NCI-H2107 treated with DMSO at 0.1 percent for 48 hours (cell line): ENCODE results near the gene OR8U1.
"Not testable (repeated sequence)": the region's sequence is repeated elsewhere in the genome, so short reads cannot be mapped to it uniquely, and the experiment has no call there.

Source experiments
- DNase-seq: peaks from one replicate; lab custom pipeline; 2025; ENCODE audit not compliant: unreplicated experiment; lab: John Stamatoyannopoulos, UW

The OR8U1 gene

DNA sequence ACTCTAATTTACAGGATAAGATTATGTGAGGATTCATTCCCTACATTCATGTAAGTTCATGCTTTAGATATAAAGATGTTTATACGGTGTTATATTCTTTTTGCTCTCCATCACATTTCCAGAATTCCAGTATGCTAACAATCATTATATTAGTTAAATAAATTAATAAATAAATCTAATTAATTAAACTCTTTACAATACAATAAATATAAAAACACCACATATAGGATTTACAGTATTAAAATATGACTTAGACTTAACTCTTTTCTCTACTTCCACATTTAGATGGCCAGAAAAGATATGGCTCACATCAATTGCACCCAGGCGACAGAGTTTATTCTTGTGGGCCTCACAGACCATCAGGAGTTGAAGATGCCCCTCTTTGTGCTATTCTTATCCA, at the start of gene OR8U1:
Gene OR8U1 (plus strand): TSS at position 301 of the 400 bp plus-strand sequence. CDS start 0 bp downstream, at position 301.
- no peak for DNase-seq

DNA sequence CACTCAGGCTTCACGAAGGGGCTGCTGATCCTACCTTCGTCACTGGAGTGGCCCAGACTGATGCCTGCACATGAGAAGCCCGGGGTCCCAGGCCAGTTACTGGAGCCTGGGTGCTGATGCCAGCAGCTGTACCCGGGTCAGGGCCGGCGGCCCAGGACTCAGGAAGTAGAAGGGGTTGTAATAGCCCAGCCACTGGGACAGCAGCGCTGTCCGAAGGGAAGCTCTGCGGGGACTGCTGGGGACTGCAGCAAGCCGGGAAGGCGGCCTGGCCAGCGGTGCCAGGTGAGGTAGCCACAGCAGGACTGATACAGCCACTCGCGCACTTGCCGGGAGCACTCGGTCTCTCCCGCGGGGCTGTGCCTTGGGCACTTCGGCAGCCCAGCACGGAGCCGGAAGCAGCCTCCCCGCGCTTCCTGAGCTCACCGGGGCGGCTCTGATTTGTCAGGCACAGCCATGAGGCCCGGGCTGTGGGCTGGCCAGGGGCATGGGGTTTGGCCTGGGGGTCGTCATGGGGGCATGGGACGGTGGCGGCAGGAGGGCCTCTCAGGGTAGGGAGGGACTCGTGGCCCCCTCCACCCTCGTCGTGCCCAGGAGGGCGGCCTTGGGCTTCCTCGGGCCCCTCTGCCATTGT, 43.4 kb upstream of the OR8U1 start:
- no peak for DNase-seq

DNA sequence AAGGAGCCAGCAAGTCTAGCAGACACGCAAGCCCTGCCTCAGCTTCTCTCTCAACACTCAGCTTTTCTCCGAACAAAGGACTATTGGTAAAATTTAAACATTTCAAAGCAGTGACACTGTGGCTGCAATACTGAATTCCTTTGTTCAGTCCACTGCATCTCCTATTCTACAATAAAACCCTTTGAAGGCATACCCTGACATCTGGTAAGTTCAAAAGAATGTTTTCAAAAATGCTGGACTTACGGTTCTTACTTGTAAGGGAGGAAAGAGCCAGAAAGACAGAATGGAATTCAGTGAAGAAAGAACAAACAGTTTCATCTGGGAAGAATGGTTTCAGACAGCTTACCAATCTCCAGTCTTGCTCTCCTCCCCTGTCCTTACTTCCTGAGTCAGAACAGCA, 42.3 kb upstream of the OR8U1 start:
- DNase-seq = no peak

- DNase-seq = no peak
Observed at GRCh38 chr11:56340289-56340688, 35.1 kb upstream of the OR8U1 start.

- DNase-seq = no peak
Observed at GRCh38 chr11:56345739-56346138, 29.7 kb upstream of the OR8U1 start, which contains the start of gene OR8K1. Gene OR8K1 (plus strand): TSS chr11:56346039. CDS start chr11:56346039, 0 bp downstream.

DNA sequence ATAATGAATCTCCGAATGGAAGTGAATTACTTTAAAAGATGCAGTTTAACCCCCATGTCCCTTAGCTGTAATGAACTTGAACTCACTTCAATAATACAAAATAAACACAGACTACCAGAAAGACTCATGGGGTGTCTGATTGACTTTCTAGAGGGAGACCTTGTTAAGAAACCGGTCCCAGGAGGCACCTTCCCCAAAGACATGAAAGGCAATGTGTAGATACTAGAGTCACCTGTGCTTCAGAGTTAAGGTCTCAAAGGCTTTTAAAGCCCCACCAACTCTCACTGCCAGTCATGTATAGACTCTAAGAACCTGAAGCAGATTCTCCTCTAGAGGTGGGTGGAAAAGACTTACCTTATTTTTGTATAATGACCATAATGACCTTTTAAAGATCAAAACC, 21.4 kb upstream of the OR8U1 start, which contains the start of gene OR8J1:
Gene OR8J1 (plus strand): TSS at position 301 of the 400 bp plus-strand sequence. CDS start 5,956 bp downstream, outside the sequence.
- DNase-seq = no peak

GRCh38 chr11:56380120-56380519, 4.7 kb downstream of the OR8U1 start:
- DNase-seq = no peak

DNA sequence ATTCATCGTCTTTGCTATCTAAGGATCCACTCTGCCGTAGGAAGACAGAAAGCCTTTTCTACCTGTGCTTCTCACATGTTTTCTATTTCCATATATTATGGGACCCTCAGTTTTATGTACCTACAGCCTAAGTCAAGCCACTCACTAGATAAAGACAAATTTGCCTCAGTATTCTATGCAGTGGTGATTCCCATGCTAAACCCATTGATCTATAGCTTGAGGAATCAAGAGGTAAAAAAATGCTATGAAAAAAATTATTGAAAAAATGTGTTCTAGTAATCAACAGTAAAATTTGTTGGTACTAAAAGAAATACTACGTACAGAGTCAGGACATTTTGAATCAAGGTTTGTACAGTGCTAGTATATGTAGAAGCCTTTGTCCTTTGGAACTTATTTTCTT, 19.0 kb downstream of the OR8U1 start:
- DNase-seq = no peak

GRCh38 chr11:56396047-56396446, 20.6 kb downstream of the OR8U1 start:
- no peak for DNase-seq

DNA sequence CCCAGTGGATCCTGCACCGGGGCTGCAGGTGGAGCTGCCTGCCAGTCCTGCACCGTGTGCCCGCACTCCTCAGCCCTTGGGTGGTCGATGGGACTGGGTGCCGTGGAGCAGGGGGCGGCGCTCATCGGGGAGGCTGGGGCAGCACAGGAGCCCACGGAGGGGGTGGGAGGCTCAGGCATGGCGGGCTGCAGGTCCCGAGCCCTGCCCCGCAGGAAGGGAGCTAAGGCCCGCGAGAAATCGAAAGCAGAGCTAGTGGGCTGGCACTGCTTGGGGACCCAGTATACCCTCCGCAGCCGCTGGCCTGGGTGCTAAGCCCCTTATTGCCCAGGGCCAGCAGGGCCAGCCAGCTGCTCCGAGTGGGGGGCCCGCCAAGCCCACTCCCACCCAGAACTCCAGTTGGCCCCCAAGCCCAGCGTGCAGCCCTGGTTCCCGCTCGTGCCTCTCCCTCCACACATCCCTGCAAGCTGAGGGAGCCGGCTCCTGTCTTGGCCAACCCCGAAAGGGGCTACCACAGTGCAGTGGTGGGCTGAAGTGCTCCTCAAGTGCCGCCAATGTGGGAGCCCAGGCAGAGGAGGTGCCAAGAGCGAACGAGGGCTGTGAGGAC, 26.5 kb downstream of the OR8U1 start:
- not testable (repeated sequence) for DNase-seq

- DNase-seq = no peak
Observed at GRCh38 chr11:56404393-56404792, 29.0 kb downstream of the OR8U1 start.

- no peak for DNase-seq
Observed at GRCh38 chr11:56410801-56411200, 35.4 kb downstream of the OR8U1 start.

GRCh38 chr11:56412396-56412795, 37.0 kb downstream of the OR8U1 start, which contains the start of gene OR5AL1:
Gene OR5AL1 (plus strand): TSS chr11:56412696.
- no peak for DNase-seq
